ENCODE data around the gene PTPN23.
"Not testable (repeated sequence)": the region's sequence is repeated elsewhere in the genome, so short reads cannot be mapped to it uniquely, and the experiment has no call there.

PTPN23 gene

GRCh38 chr3:47380601-47381316 is at the start of gene PTPN23:
PTPN23 (plus strand) TSS chr3:47381021; CDS start chr3:47381097, 76 bp downstream.
- FAIRE-seq, result no peak

GRCh38 chr3:47333907-47334306 is 46.9 kb upstream of the PTPN23 start:
- FAIRE-seq, result no peak

GRCh38 chr3:47337656-47338055 is 43.2 kb upstream of the PTPN23 start:
- FAIRE-seq, result no peak

GRCh38 chr3:47339951-47340350 is 40.9 kb upstream of the PTPN23 start:
- no peak for FAIRE-seq

- no peak for FAIRE-seq
Measured at GRCh38 chr3:47340866-47341265, 40.0 kb upstream of the PTPN23 start.

GRCh38 chr3:47342151-47342550 is 38.7 kb upstream of the PTPN23 start:
- FAIRE-seq, result no peak

- FAIRE-seq, result no peak
Measured at GRCh38 chr3:47342812-47343211, 38.0 kb upstream of the PTPN23 start.

- FAIRE-seq, result no peak
Measured at GRCh38 chr3:47343471-47343971, 37.3 kb upstream of the PTPN23 start.

GRCh38 chr3:47344971-47345370 is 35.9 kb upstream of the PTPN23 start:
- no peak for FAIRE-seq

- FAIRE-seq, result no peak
Measured at GRCh38 chr3:47347217-47347801, 33.5 kb upstream of the PTPN23 start.

- no peak for FAIRE-seq
Measured at GRCh38 chr3:47348411-47349154, 32.2 kb upstream of the PTPN23 start.

GRCh38 chr3:47355010-47355409 is 25.8 kb upstream of the PTPN23 start:
- no peak for FAIRE-seq

GRCh38 chr3:47356201-47356600 is 24.6 kb upstream of the PTPN23 start:
- FAIRE-seq, result no peak

- FAIRE-seq, result no peak
Measured at GRCh38 chr3:47359323-47359722, 21.5 kb upstream of the PTPN23 start.

- not testable (repeated sequence) for FAIRE-seq
Measured at GRCh38 chr3:47360110-47360517, 20.7 kb upstream of the PTPN23 start.

- no peak for FAIRE-seq
Measured at GRCh38 chr3:47362701-47363100, 18.1 kb upstream of the PTPN23 start.

- FAIRE-seq, result no peak
Measured at GRCh38 chr3:47365213-47366153, 15.3 kb upstream of the PTPN23 start.

GRCh38 chr3:47366833-47367232 is 14.0 kb upstream of the PTPN23 start:
- no peak for FAIRE-seq

- FAIRE-seq, result no peak
Measured at GRCh38 chr3:47367631-47368030, 13.2 kb upstream of the PTPN23 start.

- not testable (repeated sequence) for FAIRE-seq
Measured at GRCh38 chr3:47370020-47370419, 10.8 kb upstream of the PTPN23 start.

- no peak for FAIRE-seq
Measured at GRCh38 chr3:47370887-47371697, 9.7 kb upstream of the PTPN23 start.

- no peak for FAIRE-seq
Measured at GRCh38 chr3:47374587-47374986, 6.2 kb upstream of the PTPN23 start.
